SW 1271 (cell line): ENCODE results near the gene ERO1A.
"Not testable (repeated sequence)": the region's sequence is repeated elsewhere in the genome, so short reads cannot be mapped to it uniquely, and the experiment has no call there.

Experiments
- DNase-seq, 2 experiments: peaks; one replicate each; lab custom pipeline; 2025; lab: John Stamatoyannopoulos, UW

ERO1A gene

DNA sequence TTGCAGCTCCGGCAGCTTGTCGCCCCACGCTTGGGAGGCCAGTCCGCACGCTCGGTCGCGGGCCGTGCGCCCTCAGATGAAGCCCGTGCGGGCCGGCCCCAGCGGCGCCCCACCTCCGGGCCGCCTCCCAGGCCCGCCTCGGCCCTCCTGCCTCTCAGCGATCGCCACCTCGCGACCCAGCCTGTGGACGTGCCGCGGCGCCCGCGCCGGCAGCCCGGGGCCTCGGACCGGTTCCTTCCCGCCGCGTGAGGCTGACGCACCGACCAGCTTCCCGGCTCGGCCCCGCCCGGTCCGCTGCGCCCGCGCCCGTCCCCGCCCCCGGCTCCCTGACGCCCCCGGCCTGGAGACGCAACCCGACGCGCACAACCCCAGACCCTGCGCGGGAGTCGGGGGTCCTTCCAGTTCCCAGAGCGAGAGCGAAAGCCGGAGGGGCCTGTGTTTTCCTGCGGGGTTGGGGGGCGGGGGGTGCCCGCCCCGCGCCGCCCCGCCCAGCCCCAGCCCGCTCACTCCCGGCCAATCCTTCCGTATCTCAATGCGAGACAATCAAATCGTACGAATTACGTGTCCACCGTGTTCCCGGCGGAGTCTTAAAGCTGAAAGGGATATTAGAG lies at the start of gene ERO1A:
ERO1A (minus strand) TSS at position 78 of the 611 bp plus-strand sequence; CDS start at position 1, 77 bp downstream.
- DNase-seq: peak; percentile 50 to 84

DNA sequence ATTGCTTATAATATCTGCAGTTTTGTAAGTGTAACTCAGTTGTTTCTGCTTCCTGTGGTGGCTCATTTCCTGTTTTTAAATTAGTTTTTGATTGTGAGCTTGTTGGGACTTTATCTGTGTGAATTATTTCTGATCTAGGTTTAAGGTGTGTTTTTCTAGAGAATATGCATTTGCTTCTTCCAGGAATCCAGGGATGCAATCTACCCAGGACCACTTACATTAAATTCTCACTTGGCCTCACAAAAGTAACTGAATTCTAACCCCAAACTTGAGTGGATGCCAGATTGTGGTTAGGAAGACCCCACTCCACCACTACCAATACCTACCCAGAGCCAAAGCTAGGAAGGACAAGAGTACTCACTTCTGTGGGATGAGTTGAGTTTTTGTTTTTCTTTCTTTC lies 46.5 kb upstream of the ERO1A start:
- DNase-seq: no peak

GRCh38 chr14:52740751-52741150 lies 45.4 kb upstream of the ERO1A start:
- no peak for DNase-seq

DNA sequence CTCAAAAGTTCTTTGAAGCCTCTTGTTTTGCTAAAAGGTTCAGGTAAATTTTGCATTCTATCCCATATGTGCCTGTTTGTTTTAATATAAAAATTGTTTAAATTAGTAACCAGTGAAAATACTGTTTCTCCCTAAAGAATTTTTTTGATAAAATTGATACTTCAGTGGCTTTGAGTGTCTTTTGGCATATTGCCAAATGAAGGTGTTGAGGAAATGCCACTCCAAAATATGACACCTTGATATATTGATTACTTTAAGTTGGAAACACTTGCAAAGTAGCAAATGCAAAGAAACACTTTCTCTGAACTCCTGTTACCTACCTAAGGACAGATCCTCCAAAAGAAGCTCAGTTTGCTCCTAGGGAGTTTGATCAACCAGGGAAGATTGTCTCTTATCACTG lies 43.1 kb upstream of the ERO1A start:
- no peak for DNase-seq

GRCh38 chr14:52735921-52736489 lies 40.6 kb upstream of the ERO1A start:
- DNase-seq: no peak

- no peak for DNase-seq
Measured at GRCh38 chr14:52733824-52734223, 38.5 kb upstream of the ERO1A start.

GRCh38 chr14:52730709-52731111 lies 35.4 kb upstream of the ERO1A start:
- DNase-seq: no peak

DNA sequence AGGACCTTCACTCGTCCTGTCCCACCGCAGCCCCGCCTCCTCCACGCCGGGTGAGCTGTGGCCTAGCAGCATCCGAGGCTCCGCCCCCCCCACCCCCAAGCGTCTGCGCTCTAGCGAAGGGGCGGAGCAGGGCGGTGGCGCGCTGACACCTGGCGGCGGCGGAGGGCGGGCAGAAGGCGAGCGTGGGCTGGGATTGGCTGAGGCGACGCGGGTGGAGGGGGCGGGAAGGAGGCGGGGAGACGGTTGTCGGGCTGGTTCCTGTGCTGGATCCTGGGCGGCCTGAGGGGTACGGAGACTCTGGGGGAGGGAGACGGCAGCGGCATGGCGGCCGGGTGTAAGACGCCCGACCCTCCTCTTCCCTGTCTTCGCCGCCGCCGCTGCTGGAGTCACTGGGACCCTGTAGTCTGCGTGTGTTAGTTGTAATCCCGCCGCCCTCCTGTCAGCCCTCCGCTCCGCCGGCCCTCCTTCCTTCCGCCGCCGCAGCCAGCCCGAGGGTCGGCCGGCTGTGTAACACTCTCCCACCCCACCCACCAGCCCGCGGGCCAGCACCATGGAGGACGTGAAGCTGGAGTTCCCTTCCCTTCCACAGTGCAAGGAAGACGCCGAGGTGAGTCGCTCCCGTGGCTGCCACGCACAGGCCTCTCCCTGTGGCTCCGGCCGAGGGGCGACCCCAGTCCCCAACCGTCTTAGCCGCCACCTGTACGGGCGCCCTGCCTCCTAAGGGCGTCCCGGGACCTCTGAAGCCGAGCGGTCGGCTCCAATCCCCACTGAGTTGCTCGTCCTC lies 34.8 kb upstream of the ERO1A start, which contains the start of gene STYX:
STYX (plus strand) TSS at position 242 of the 784 bp plus-strand sequence; CDS start at position 551, 309 bp downstream.
- peak; percentile 94 to 97 for DNase-seq

- DNase-seq: no peak
Measured at GRCh38 chr14:52729585-52729924, 34.2 kb upstream of the ERO1A start.

- DNase-seq: not testable (repeated sequence)
Measured at GRCh38 chr14:52729035-52729434, 33.7 kb upstream of the ERO1A start.

DNA sequence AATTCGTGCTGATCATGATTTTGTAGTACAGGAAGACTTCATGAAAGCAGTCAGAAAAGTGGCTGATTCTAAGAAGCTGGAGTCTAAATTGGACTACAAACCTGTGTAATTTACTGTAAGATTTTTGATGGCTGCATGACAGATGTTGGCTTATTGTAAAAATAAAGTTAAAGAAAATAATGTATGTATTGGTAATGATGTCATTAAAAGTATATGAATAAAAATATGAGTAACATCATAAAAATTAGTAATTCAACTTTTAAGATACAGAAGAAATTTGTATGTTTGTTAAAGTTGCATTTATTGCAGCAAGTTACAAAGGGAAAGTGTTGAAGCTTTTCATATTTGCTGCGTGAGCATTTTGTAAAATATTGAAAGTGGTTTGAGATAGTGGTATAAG lies 32.2 kb upstream of the ERO1A start:
- not testable (repeated sequence) for DNase-seq

DNA sequence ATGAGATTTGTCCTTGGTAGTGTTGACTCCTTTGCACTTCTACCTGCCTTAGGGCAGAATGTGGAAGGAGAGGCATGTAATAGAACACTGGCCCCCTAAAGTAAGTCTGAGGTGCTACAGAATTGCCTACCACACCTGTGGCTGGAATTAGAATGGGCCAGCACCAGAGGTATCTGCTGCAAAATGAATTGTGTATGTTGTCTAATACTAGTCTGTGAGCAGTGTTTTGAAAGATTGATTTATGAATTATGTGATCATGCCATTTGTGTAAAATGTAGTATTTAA lies 28.9 kb upstream of the ERO1A start:
- DNase-seq: no peak

DNA sequence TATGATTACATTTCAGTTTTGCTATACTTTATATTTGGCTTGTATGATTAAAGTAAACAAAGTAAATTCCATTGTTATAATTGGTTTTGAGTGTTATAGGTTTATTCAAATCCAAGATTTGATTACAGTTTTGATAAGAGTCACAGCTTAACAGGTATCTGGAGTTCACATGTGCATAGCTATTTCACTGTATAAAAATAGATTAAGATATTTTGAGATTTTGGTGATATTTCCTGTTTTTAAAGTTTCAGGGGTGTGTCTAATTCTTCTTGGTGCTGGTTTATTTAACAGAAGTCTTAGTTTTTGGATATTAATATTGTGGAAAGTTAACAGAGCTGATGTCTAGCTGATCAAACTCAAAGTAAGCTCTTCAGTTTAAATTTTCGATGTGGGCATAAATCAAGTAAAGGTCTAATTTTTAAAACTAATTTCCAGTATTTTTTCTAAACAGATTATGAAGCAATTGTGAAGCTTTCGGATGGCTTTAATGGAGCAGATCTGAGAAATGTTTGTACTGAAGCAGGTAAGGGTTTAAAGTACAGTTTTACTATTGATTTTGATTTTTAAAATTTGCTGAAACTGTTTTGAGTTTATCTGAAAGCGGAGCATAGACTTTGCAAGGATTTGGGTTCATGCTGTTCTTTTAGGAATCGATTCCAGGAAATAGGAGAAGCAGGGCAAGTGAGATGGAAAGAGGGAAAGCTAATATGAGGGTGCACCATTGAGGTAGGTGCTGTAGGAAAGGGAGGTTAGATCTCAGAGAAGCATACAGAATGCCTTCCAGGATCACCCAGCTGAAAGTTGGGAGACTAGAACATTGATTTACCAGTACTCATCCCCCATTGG lies 28.4 kb upstream of the ERO1A start:
- DNase-seq: no peak

DNA sequence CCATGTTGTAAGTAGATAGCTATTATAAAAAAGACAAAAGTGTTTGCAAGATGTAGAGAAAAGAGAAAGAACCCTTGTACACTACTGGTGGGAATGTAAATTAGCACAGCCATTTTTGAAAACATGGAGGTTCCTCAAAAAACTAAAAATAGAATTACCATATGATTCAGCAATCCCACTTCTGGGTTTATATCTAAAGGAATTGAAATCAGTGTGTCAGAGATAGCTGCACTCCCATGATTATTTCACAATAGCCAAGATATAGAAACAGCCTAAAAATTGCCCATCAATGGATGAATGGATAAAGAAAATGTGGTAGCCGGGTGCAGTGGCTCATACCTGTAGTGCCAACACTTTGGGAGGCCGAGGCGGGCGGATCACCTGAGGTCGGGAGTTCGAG lies 20.8 kb upstream of the ERO1A start:
- DNase-seq: no peak

- no peak for DNase-seq
Measured at GRCh38 chr14:52711666-52712065, 16.3 kb upstream of the ERO1A start.

DNA sequence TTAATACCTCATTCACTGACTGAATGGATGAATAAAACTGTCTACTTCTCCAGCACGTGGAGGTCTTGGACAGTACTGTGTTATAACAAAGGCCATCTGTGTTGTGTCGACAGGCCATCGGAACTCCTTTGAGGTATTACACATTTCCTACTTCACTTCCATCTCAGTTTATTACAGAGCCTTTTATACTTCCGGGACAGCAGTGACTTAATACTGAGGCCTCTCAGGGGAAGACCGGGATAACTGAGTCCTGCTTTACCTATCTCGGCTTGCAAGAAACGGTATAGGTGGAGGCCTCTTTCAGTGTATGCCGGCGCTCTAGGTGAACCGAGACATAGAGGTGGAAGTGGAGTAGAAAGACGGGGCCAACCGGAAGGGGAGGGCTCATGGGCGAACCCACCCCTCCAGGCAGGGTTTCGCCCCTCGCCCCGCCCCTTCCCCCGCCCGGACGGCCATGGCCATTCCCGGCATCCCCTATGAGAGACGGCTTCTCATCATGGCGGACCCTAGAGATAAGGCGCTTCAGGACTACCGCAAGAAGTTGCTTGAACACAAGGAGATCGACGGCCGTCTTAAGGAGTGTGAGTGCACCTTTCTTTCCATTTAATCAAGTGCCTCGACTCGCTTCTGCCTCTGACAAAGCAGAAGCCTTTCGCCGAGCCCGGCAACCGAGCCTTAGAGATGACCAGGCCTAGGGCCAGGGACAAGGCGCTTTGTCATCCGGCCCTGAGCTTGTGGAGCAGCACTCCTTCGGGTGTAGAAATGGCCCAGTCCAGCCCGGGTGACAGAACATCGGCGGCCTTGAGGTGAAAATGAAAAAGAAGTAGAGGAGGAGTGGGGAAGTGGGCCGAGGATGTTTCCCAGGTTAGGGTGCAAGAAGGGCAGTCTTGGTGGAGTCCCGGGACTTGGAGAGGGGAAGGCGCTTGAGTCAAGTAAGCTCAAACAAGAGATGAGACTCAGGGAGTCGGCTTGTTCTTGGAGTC lies 11.7 kb upstream of the ERO1A start, which contains the start of gene PSMC6:
PSMC6 (plus strand) TSS at position 477 of the 983 bp plus-strand sequence; CDS start at position 497, 20 bp downstream.
- DNase-seq: peak; percentile 65 to 92

- DNase-seq: peak in 1 of 2 experiments; percentile 38
Measured at GRCh38 chr14:52706286-52706685, 10.9 kb upstream of the ERO1A start.

DNA sequence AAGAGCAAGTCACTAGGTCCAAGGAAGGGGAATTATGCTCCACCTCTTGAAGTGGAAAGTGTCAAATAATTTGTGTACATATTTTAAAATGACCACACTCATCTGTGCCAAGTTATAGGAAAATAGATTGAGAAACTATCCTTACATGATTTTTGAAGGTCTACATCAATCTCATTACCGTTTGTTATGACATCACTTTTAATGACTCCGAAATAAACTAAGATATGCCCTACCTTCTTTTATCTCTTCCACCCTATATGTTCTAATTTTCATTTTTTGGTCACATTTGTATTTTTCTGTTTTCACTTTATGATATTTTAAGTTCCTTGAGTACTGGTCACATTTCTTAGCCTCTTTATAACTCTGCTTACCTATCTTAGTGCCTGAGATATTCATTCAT lies 8.3 kb upstream of the ERO1A start:
- DNase-seq: no peak

DNA sequence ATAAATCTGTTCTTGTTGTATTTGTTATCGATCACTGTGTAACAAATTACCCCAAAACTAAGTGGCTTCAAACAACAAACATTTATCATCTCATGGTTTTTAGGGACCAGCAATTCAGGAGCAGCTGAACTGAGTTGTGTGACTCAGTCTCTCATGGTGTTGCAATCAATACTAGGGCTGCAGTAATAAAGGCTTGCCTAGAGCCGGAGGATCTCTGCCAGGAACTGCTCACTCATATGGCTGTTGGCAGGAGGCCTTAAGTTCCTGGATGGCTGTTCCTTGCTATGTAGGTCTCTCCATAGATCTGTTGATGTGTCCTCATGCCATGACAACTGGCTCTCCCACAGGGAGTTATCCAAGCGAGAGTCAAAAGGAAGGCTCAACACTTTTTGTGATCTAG lies 7.9 kb upstream of the ERO1A start:
- DNase-seq: peak in 1 of 2 experiments; percentile 12

- no peak for DNase-seq
Measured at GRCh38 chr14:52701223-52701622, 5.9 kb upstream of the ERO1A start.

- no peak for DNase-seq
Measured at GRCh38 chr14:52700701-52701172, 5.4 kb upstream of the ERO1A start.
